Fibroblast of skin of abdomen (primary cell): ENCODE measurements around the gene TNIP1.

Experiments used
- DNase-seq: peaks from one replicate; pipeline ENCODE4 v3.0.0-alpha.2; 2013

TNIP1 gene

GRCh38 chr5:151082282-151082902, 1.6 kb upstream of the TNIP1 start:
- peak; percentile 16 for DNase-seq

GRCh38 chr5:151081431-151082281, 822 bp upstream of the TNIP1 start:
- DNase-seq: peak; percentile 81

GRCh38 chr5:151079838-151080612, 809 bp downstream of the TNIP1 start:
- DNase-seq: peak; percentile 75

- no peak for DNase-seq
These were observed 2.2 kb downstream of the TNIP1 start for GRCh38 chr5:151078490-151079262.

- no peak for DNase-seq
These were observed 2.9 kb downstream of the TNIP1 start for GRCh38 chr5:151077967-151078366.

GRCh38 chr5:151077419-151077818, 3.4 kb downstream of the TNIP1 start:
- DNase-seq: no peak

- no peak for DNase-seq
These were observed 4.2 kb downstream of the TNIP1 start for GRCh38 chr5:151076616-151077015.

GRCh38 chr5:151075698-151076331, 5.0 kb downstream of the TNIP1 start:
- peak; percentile 24 for DNase-seq

- DNase-seq: no peak
These were observed 6.3 kb downstream of the TNIP1 start for GRCh38 chr5:151074557-151074956.

GRCh38 chr5:151073280-151073679, 7.6 kb downstream of the TNIP1 start:
- DNase-seq: no peak

- peak; percentile 75 for DNase-seq
These were observed 8.2 kb downstream of the TNIP1 start for GRCh38 chr5:151072630-151073025.

- no peak for DNase-seq
These were observed 8.8 kb downstream of the TNIP1 start for GRCh38 chr5:151071848-151072629.

GRCh38 chr5:151071021-151071420, 9.8 kb downstream of the TNIP1 start:
- no peak for DNase-seq

GRCh38 chr5:151070449-151070848, 10.4 kb downstream of the TNIP1 start:
- DNase-seq: peak; percentile 8

GRCh38 chr5:151068433-151069197, 12.2 kb downstream of the TNIP1 start:
- DNase-seq: no peak

GRCh38 chr5:151067632-151068432, 13.0 kb downstream of the TNIP1 start:
- no peak for DNase-seq

- no peak for DNase-seq
These were observed 13.9 kb downstream of the TNIP1 start for GRCh38 chr5:151066920-151067319.

- DNase-seq: no peak
These were observed 15.2 kb downstream of the TNIP1 start for GRCh38 chr5:151065609-151066008.

- DNase-seq: no peak
These were observed 15.8 kb downstream of the TNIP1 start for GRCh38 chr5:151064916-151065499.
